ENCODE measurements around the gene MPPED1.

The MPPED1 gene

GRCh38 chr22:43393132-43393843 lies 18.5 kb upstream of the MPPED1 start:
- no peak for DNase-seq (ENCODE audit: low spot score)

- no peak for DNase-seq (ENCODE audit: low spot score)
Observed at GRCh38 chr22:43393844-43394474, 17.9 kb upstream of the MPPED1 start.

- no peak for DNase-seq (ENCODE audit: low spot score)
Observed at GRCh38 chr22:43395086-43395695, 16.6 kb upstream of the MPPED1 start.

GRCh38 chr22:43396321-43396933 lies 15.4 kb upstream of the MPPED1 start:
- DNase-seq (ENCODE audit: low spot score) = no peak

GRCh38 chr22:43396934-43397457 lies 14.8 kb upstream of the MPPED1 start:
- DNase-seq (ENCODE audit: low spot score) = no peak

- no peak for DNase-seq (ENCODE audit: low spot score)
Observed at GRCh38 chr22:43397766-43398165, 14.0 kb upstream of the MPPED1 start.

- DNase-seq (ENCODE audit: low spot score) = no peak
Observed at GRCh38 chr22:43398246-43398645, 13.6 kb upstream of the MPPED1 start.

- DNase-seq (ENCODE audit: low spot score) = no peak
Observed at GRCh38 chr22:43398910-43399309, 12.9 kb upstream of the MPPED1 start.

GRCh38 chr22:43399338-43399979 lies 12.4 kb upstream of the MPPED1 start:
- no peak for DNase-seq (ENCODE audit: low spot score)

GRCh38 chr22:43399980-43400358 lies 11.8 kb upstream of the MPPED1 start:
- no peak for DNase-seq (ENCODE audit: low spot score)

- DNase-seq (ENCODE audit: low spot score) = no peak
Observed at GRCh38 chr22:43400449-43400848, 11.4 kb upstream of the MPPED1 start.

- DNase-seq (ENCODE audit: low spot score) = no peak
Observed at GRCh38 chr22:43401233-43401632, 10.6 kb upstream of the MPPED1 start.

GRCh38 chr22:43401661-43402060 lies 10.2 kb upstream of the MPPED1 start:
- DNase-seq (ENCODE audit: low spot score) = no peak

GRCh38 chr22:43402128-43402527 lies 9.7 kb upstream of the MPPED1 start:
- DNase-seq (ENCODE audit: low spot score) = no peak

GRCh38 chr22:43404673-43405385 lies 7.0 kb upstream of the MPPED1 start:
- DNase-seq (ENCODE audit: low spot score) = no peak

GRCh38 chr22:43406186-43406790 lies 5.5 kb upstream of the MPPED1 start:
- no peak for DNase-seq (ENCODE audit: low spot score)

GRCh38 chr22:43407591-43407990 lies 4.2 kb upstream of the MPPED1 start:
- DNase-seq (ENCODE audit: low spot score) = no peak

- DNase-seq (ENCODE audit: low spot score) = no peak
Observed at GRCh38 chr22:43408009-43408408, 3.8 kb upstream of the MPPED1 start.

GRCh38 chr22:43409046-43409445 lies 2.8 kb upstream of the MPPED1 start:
- no peak for DNase-seq (ENCODE audit: low spot score)

- DNase-seq (ENCODE audit: low spot score) = no peak
Observed at GRCh38 chr22:43409800-43410199, 2.0 kb upstream of the MPPED1 start.

Measured in kidney tubule cell (primary cell).